Ishikawa (cell line): ENCODE data around the gene SANBR.

Source experiments
- EP300 ChIP-seq: IDR thresholded peaks from 2 replicates; pipeline ENCODE4 v1.6.1; 2012; ENCODE audit warnings: borderline replicate concordance
- RAD21 ChIP-seq: IDR thresholded peaks from 2 replicates; pipeline ENCODE4 v1.6.1; 2012; ENCODE audit warnings: low read depth
- TAF1 ChIP-seq: IDR thresholded peaks from 2 replicates; pipeline ENCODE4 v1.6.1; 2012; ENCODE audit warnings: low read depth, mild to moderate bottlenecking
- USF1 ChIP-seq: IDR thresholded peaks from 2 replicates; pipeline ENCODE4 v1.6.1; 2012
- ZBTB7A ChIP-seq: IDR thresholded peaks from 2 replicates; pipeline ENCODE4 v1.6.1; 2012; ENCODE audit warnings: low read depth

GRCh38 chr2:61096438-61096837, 30.8 kb downstream of the SANBR start:
- no peak for TF ChIP-seq ZBTB7A
- no peak for TF ChIP-seq RAD21
- TF ChIP-seq TAF1: no peak
- TF ChIP-seq USF1: no peak
- TF ChIP-seq EP300: no peak
